ENCODE results near the gene TMEM191C. TPM values are rescaled to one million over a fixed set of nuclear protein-coding genes. Genes with fewer than 3 reads are reported as not detected.
"Not testable (repeated sequence)": the region's sequence is repeated elsewhere in the genome, so short reads cannot be mapped to it uniquely, and the experiment has no call there.

Gene TMEM191C
- total RNA-seq, 3 donors from 2014 or later (not counting 1 experiment from before 2014, with no cell fraction given): 2.1 to 3.4 (median 3.2) TPM

- H3K4me1 Mint-ChIP-seq, ATAC-seq: not testable (repeated sequence)
Measured at GRCh38 chr22:21472984-21473383, 5.8 kb downstream of the TMEM191C start.

GRCh38 chr22:21473664-21474063 lies 6.5 kb downstream of the TMEM191C start:
- WGBS (ENCODE audit: insufficient coverage): no CpG with 5 or more reads among the region's 13 CpGs
- intact Hi-C loops (cut with micrococcal nuclease); H3K9me3 Mint-ChIP-seq; H3K36me3 Mint-ChIP-seq; H3K4me3 ChIP-seq (ENCODE audit: low read length); DNase-seq; H3K9me3 ChIP-seq (ENCODE audit: control insufficient read depth, insufficient read depth, low read length); H3K27me3 Mint-ChIP-seq (ENCODE audit: low read depth in 2 of 2); H3K27ac Mint-ChIP-seq; H3K27me3 ChIP-seq (ENCODE audit: control insufficient read depth, insufficient read depth, low read length); ATAC-seq; H3K36me3 ChIP-seq (ENCODE audit: control insufficient read depth, insufficient read depth, low read length); H3K4me1 Mint-ChIP-seq; H3K27ac ChIP-seq (ENCODE audit: low read length); H3K4me1 ChIP-seq (ENCODE audit: control insufficient read depth, insufficient read depth, low read length); H3K4me3 Mint-ChIP-seq: not testable (repeated sequence)

More at GRCh38 chr22:21472984-21473383, 5.8 kb downstream of the TMEM191C start:
- H3K4me1 ChIP-seq (ENCODE audit: control insufficient read depth, insufficient read depth, low read length); H3K27ac ChIP-seq (ENCODE audit: low read length); H3K4me3 ChIP-seq (ENCODE audit: low read length); H3K36me3 Mint-ChIP-seq; intact Hi-C loops (cut with micrococcal nuclease); H3K27ac Mint-ChIP-seq; H3K27me3 ChIP-seq (ENCODE audit: control insufficient read depth, insufficient read depth, low read length); DNase-seq; H3K27me3 Mint-ChIP-seq (ENCODE audit: low read depth in 2 of 2); H3K4me3 Mint-ChIP-seq; H3K36me3 ChIP-seq (ENCODE audit: control insufficient read depth, insufficient read depth, low read length); H3K9me3 Mint-ChIP-seq; H3K9me3 ChIP-seq (ENCODE audit: control insufficient read depth, insufficient read depth, low read length): not testable (repeated sequence)
- no CpG with 5 or more reads among the region's 11 CpGs for WGBS (ENCODE audit: insufficient coverage)

- WGBS (ENCODE audit: insufficient coverage): no CpG with 5 or more reads among the region's 14 CpGs
- H3K27me3 Mint-ChIP-seq (ENCODE audit: low read depth in 2 of 2); H3K9me3 Mint-ChIP-seq; H3K4me1 Mint-ChIP-seq; H3K4me3 Mint-ChIP-seq; H3K27ac Mint-ChIP-seq; H3K4me1 ChIP-seq (ENCODE audit: control insufficient read depth, insufficient read depth, low read length); H3K36me3 ChIP-seq (ENCODE audit: control insufficient read depth, insufficient read depth, low read length); H3K27me3 ChIP-seq (ENCODE audit: control insufficient read depth, insufficient read depth, low read length); H3K4me3 ChIP-seq (ENCODE audit: low read length); DNase-seq; H3K27ac ChIP-seq (ENCODE audit: low read length); intact Hi-C loops (cut with micrococcal nuclease); H3K9me3 ChIP-seq (ENCODE audit: control insufficient read depth, insufficient read depth, low read length); H3K36me3 Mint-ChIP-seq; ATAC-seq: not testable (repeated sequence)
Measured at GRCh38 chr22:21484039-21484438, 16.9 kb downstream of the TMEM191C start.

- no CpG with 5 or more reads among the region's 17 CpGs for WGBS (ENCODE audit: insufficient coverage)
- ATAC-seq; DNase-seq; H3K27ac Mint-ChIP-seq; H3K4me3 ChIP-seq (ENCODE audit: low read length); H3K9me3 Mint-ChIP-seq; H3K27me3 Mint-ChIP-seq (ENCODE audit: low read depth in 2 of 2); H3K9me3 ChIP-seq (ENCODE audit: control insufficient read depth, insufficient read depth, low read length); H3K4me1 Mint-ChIP-seq; H3K4me3 Mint-ChIP-seq; intact Hi-C loops (cut with micrococcal nuclease); H3K36me3 Mint-ChIP-seq; H3K4me1 ChIP-seq (ENCODE audit: control insufficient read depth, insufficient read depth, low read length); H3K27me3 ChIP-seq (ENCODE audit: control insufficient read depth, insufficient read depth, low read length); H3K27ac ChIP-seq (ENCODE audit: low read length); H3K36me3 ChIP-seq (ENCODE audit: control insufficient read depth, insufficient read depth, low read length): not testable (repeated sequence)
Measured at GRCh38 chr22:21487723-21488122, 20.5 kb downstream of the TMEM191C start.

GRCh38 chr22:21489149-21489680 lies 22.0 kb downstream of the TMEM191C start:
- H3K27me3 ChIP-seq (ENCODE audit: control insufficient read depth, insufficient read depth, low read length); H3K36me3 ChIP-seq (ENCODE audit: control insufficient read depth, insufficient read depth, low read length); H3K27ac ChIP-seq (ENCODE audit: low read length); H3K9me3 ChIP-seq (ENCODE audit: control insufficient read depth, insufficient read depth, low read length); H3K4me1 ChIP-seq (ENCODE audit: control insufficient read depth, insufficient read depth, low read length); H3K36me3 Mint-ChIP-seq; intact Hi-C loops (cut with micrococcal nuclease); H3K4me3 ChIP-seq (ENCODE audit: low read length); H3K27me3 Mint-ChIP-seq (ENCODE audit: low read depth in 2 of 2); H3K9me3 Mint-ChIP-seq; H3K4me3 Mint-ChIP-seq; H3K4me1 Mint-ChIP-seq; DNase-seq; H3K27ac Mint-ChIP-seq; ATAC-seq: not testable (repeated sequence)
- no CpG with 5 or more reads among the region's 11 CpGs for WGBS (ENCODE audit: insufficient coverage)

- H3K9me3 ChIP-seq (ENCODE audit: control insufficient read depth, insufficient read depth, low read length); H3K27ac ChIP-seq (ENCODE audit: low read length); H3K36me3 ChIP-seq (ENCODE audit: control insufficient read depth, insufficient read depth, low read length); H3K4me1 ChIP-seq (ENCODE audit: control insufficient read depth, insufficient read depth, low read length); H3K4me3 ChIP-seq (ENCODE audit: low read length); DNase-seq; H3K27me3 ChIP-seq (ENCODE audit: control insufficient read depth, insufficient read depth, low read length); H3K4me3 Mint-ChIP-seq; H3K27me3 Mint-ChIP-seq (ENCODE audit: low read depth in 2 of 2); intact Hi-C loops (cut with micrococcal nuclease); H3K9me3 Mint-ChIP-seq; H3K27ac Mint-ChIP-seq; H3K36me3 Mint-ChIP-seq; H3K4me1 Mint-ChIP-seq; ATAC-seq: not testable (repeated sequence)
- WGBS (ENCODE audit: insufficient coverage): 90% methylated on average over 4 of the region's 6 CpGs
Measured at GRCh38 chr22:21490556-21490955, 23.4 kb downstream of the TMEM191C start.

GRCh38 chr22:21492271-21492670 lies 25.1 kb downstream of the TMEM191C start:
- H3K27me3 Mint-ChIP-seq (ENCODE audit: low read depth in 2 of 2); DNase-seq; H3K27ac ChIP-seq (ENCODE audit: low read length); H3K9me3 ChIP-seq (ENCODE audit: control insufficient read depth, insufficient read depth, low read length); H3K4me1 Mint-ChIP-seq; H3K36me3 ChIP-seq (ENCODE audit: control insufficient read depth, insufficient read depth, low read length); intact Hi-C loops (cut with micrococcal nuclease); H3K36me3 Mint-ChIP-seq; H3K4me3 Mint-ChIP-seq; H3K4me1 ChIP-seq (ENCODE audit: control insufficient read depth, insufficient read depth, low read length); H3K9me3 Mint-ChIP-seq; H3K4me3 ChIP-seq (ENCODE audit: low read length); H3K27me3 ChIP-seq (ENCODE audit: control insufficient read depth, insufficient read depth, low read length); H3K27ac Mint-ChIP-seq; ATAC-seq: not testable (repeated sequence)
- WGBS (ENCODE audit: insufficient coverage): no CpG with 5 or more reads among the region's 8 CpGs
